HepG2 (cell line): ENCODE measurements around the gene RPL41. TPM values are rescaled to one million over a fixed set of nuclear protein-coding genes. Genes with fewer than 3 reads are reported as not detected.

Source experiments
- BRD4 ChIP-seq: sonication (generic); formaldehyde crosslinking; IDR thresholded peaks from 2 replicates; pipeline ENCODE4 v1.4.0; 2020; ENCODE audit warnings: missing genetic modification reagents
- GLI4 ChIP-seq: sonication (generic); formaldehyde crosslinking; IDR thresholded peaks from 2 replicates; pipeline ENCODE4 v1.5.1; 2020; ENCODE audit warnings: missing genetic modification reagents, mild to moderate bottlenecking, moderate library complexity, borderline replicate concordance
- HMGXB4 ChIP-seq, 2 experiments: sonication (generic) in 1 of 2; formaldehyde crosslinking in 1 of 2; IDR thresholded peaks; 2 replicates each; pipeline versions ENCODE4 v1.4.0 to v1.6.1; 2018 to 2020; ENCODE audit warnings: missing genetic modification reagents in 2 of 2, borderline replicate concordance in 1 of 2, low read depth in 1 of 2, mild to moderate bottlenecking in 1 of 2, missing biosample characterization in 1 of 2
- MNT ChIP-seq: fragments of 450-650 bp; IDR thresholded peaks from 2 replicates; pipeline ENCODE4 v1.6.1; 2016
- PHF21A ChIP-seq: sonication (generic); formaldehyde crosslinking; IDR thresholded peaks from 2 replicates; pipeline ENCODE4 v1.5.0; 2020; ENCODE audit warnings: mild to moderate bottlenecking, missing genetic modification reagents
- POLR2AphosphoS2 ChIP-seq: IDR thresholded peaks from 2 replicates; pipeline ENCODE4 v1.6.1; 2011; ENCODE audit warnings: low read depth, low read length, improper control_type of control experiment
- SOX5 ChIP-seq: IDR thresholded peaks from 2 replicates; pipeline ENCODE4 v1.6.1; 2016; ENCODE audit warnings: borderline replicate concordance
- TFDP2 ChIP-seq: sonication (generic); formaldehyde crosslinking; IDR thresholded peaks from 2 replicates; pipeline ENCODE4 v1.4.0; 2020; ENCODE audit warnings: missing genetic modification reagents
- TOPORS ChIP-seq: sonication (generic); formaldehyde crosslinking; IDR thresholded peaks from 2 replicates; pipeline ENCODE4 v1.8.0; 2023; ENCODE audit warnings: mild to moderate bottlenecking, missing genetic modification reagents
- ZBED4 ChIP-seq: sonication (generic); formaldehyde crosslinking; IDR thresholded peaks from 2 replicates; pipeline ENCODE4 v1.4.0; 2020; ENCODE audit warnings: missing genetic modification reagents, borderline replicate concordance
- ZNF292 ChIP-seq: sonication (generic); formaldehyde crosslinking; IDR thresholded peaks from 2 replicates; pipeline ENCODE4 v1.8.1; 2022; ENCODE audit warnings: mild to moderate bottlenecking, low read depth, missing genetic modification reagents, borderline replicate concordance
- ZNF574 ChIP-seq: sonication (generic); formaldehyde crosslinking; IDR thresholded peaks from 2 replicates; pipeline ENCODE4 v1.4.0; 2020; ENCODE audit warnings: missing genetic modification reagents
- ZNF839 ChIP-seq: sonication (generic); formaldehyde crosslinking; IDR thresholded peaks from 2 replicates; pipeline ENCODE4 v1.4.0; 2020; ENCODE audit warnings: missing genetic modification reagents, mild to moderate bottlenecking, borderline replicate concordance
- ZNF883 ChIP-seq: sonication (generic); formaldehyde crosslinking; IDR thresholded peaks from 2 replicates; pipeline ENCODE4 v1.5.1; 2020; ENCODE audit warnings: mild to moderate bottlenecking, missing genetic modification reagents; ENCODE audit errors: not compliant biosample characterization
- ZSCAN31 ChIP-seq: sonication (generic); formaldehyde crosslinking; IDR thresholded peaks from 2 replicates; pipeline ENCODE4 v1.5.0; 2020; ENCODE audit warnings: low read depth, mild to moderate bottlenecking, missing genetic modification reagents
- polyA plus RNA-seq, 8 experiments: library from polyadenylated mRNA; depleted of rRNA in 3 of 8; stranded (reverse) in 7 of 8; unstranded in 1 of 8; fragments of >200 nt; fragmentation: Illumina TruSeq in 4 of 8; extraction: Trizol in 4 of 8; gene quantifications; 2 replicates each; pipeline versions ENCODE4 v1.2.1 to v1.2.3, GENCODE V29; 2011 to 2016; ENCODE audit warnings: low read depth in 4 of 8, missing spikeins in 1 of 8, mixed read lengths in 1 of 8; ENCODE audit not compliant: insufficient read depth in 1 of 8
- total RNA-seq, 5 experiments: library from RNA; depleted of rRNA; stranded (reverse); fragments of >200 nt; fragmentation: Illumina TruSeq; extraction: Trizol; gene quantifications; 2 replicates each; pipeline ENCODE4 v1.2.3, GENCODE V29; 2016; ENCODE audit warnings: low read depth in 1 of 5

RPL41 gene
- total and polyA plus RNA-seq, 2 of the 13 experiments (the other 11 are each of a cell fraction or from before 2014, with no cell fraction given), result 4,012 to 7,670 TPM

GRCh38 chr12:56127888-56128669 is 11.6 kb downstream of the RPL41 start, which contains the start of gene ESYT1 (continued):
- TF ChIP-seq BRD4 (0 out of 2 replicates have a peak, but pooled peaks have one; percentile 73), ZBED4 (CRISPR knock-in tag) (peak; percentile 70; the same call in 1 of the 2 replicates), TOPORS (CRISPR knock-in tag) (0 out of 2 replicates have a peak, but pooled peaks have one; percentile 21), GLI4 (CRISPR knock-in tag) (peak; percentile 77; the same call in 1 of the 2 replicates), ZNF839 (no peak), POLR2AphosphoS2 (0 out of 2 replicates have a peak, but pooled peaks have one; percentile 64), ZNF883 (peak; percentile 46), MNT (peak; percentile 85), SOX5 (CRISPR knock-in tag) (0 out of 2 replicates have a peak, but pooled peaks have one; percentile 11), TFDP2 (CRISPR knock-in tag) (peak; percentile 89; the same call in 1 of the 2 replicates), PHF21A (CRISPR knock-in tag) (peak; percentile 63), ZNF292 (0 out of 2 replicates have a peak, but pooled peaks have one; percentile 38), ZNF574 (peak; percentile 57; the same call in 1 of the 2 replicates), HMGXB4 (CRISPR knock-in tag; IDR thresholded peaks at IDR 0.05; ENCODE audit: borderline replicate concordance in 1 of 2, low read depth in 1 of 2) (peak in 1 of 2 experiments; percentile 77; a peak in 3 of 4 replicates), ZSCAN31 (CRISPR knock-in tag) (no peak)
